ENCODE results near the gene KLHL22. TPM values are rescaled to one million over a fixed set of nuclear protein-coding genes. Genes with fewer than 3 reads are reported as not detected.

Gene KLHL22
- total and polyA plus RNA-seq, 4 donors, result 12.1 to 28.3 (median 18.8) TPM

DNA sequence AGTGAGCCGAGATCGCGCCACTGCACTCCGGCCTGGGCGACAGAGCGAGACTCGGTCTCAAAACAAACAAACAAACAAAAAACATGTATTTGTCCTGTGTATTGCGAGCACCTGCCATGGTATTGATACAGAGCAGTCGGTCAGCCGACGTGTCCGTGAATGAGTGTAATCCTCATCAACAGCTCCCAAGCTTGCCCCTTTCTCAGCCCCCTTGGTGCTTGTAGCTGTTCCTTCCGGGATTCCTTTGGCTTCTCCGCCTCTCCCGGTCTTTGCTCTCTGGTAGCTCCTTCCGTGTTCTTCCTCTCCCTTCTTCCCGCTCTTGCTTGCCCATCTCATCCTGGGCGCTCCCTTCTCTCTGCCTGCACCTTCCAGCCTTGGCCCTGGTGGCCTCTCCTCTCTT is 90.7 kb downstream of the KLHL22 start:
- WGBS, 2 donors, result 96% methylated on average over 18 of the region's 18 CpGs
- TF ChIP-seq, protein P1, sequence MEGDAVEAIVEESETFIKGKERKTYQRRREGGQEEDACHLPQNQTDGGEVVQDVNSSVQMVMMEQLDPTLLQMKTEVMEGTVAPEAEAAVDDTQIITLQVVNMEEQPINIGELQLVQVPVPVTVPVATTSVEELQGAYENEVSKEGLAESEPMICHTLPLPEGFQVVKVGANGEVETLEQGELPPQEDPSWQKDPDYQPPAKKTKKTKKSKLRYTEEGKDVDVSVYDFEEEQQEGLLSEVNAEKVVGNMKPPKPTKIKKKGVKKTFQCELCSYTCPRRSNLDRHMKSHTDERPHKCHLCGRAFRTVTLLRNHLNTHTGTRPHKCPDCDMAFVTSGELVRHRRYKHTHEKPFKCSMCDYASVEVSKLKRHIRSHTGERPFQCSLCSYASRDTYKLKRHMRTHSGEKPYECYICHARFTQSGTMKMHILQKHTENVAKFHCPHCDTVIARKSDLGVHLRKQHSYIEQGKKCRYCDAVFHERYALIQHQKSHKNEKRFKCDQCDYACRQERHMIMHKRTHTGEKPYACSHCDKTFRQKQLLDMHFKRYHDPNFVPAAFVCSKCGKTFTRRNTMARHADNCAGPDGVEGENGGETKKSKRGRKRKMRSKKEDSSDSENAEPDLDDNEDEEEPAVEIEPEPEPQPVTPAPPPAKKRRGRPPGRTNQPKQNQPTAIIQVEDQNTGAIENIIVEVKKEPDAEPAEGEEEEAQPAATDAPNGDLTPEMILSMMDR (IDR thresholded peaks at IDR 0.05; ENCODE audit: control extremely low read depth, extremely low read depth), result no peak
- Histone ChIP-seq H3K27ac (ENCODE audit: low read depth in 1 of 2, low read length in 1 of 2) (no peak overlapping the region), H3K27me3 (ENCODE audit: control insufficient read depth in 3 of 3, insufficient read depth in 3 of 3, low read length in 2 of 3) (no peaks in the 10 kb centered on the region), H3K9ac (ENCODE audit: insufficient read depth in 1 of 2, low read length in 2 of 2) (no peak overlapping the region), H3K36me3 (ENCODE audit: control insufficient read depth in 4 of 4, insufficient read depth in 4 of 4, low read length in 4 of 4) (peaks cover 0 to 37% (median 15%) of the 10 kb centered on the region in 4 donors), H3K9me3 (ENCODE audit: control insufficient read depth in 4 of 4, insufficient read depth in 3 of 4, low read length in 3 of 4) (no peaks in the 10 kb centered on the region), H3K4me1 (ENCODE audit: control insufficient read depth in 5 of 5, insufficient read depth in 5 of 5, low read length in 5 of 5) (peaks cover 0 to 3% (median 0%) of the 10 kb centered on the region in 5 donors), H3K4me3 (no peak overlapping the region)
- ATAC-seq (ENCODE audit: insufficient read depth, low FRiP score) (no peak), DNase-seq (no peak)

DNA sequence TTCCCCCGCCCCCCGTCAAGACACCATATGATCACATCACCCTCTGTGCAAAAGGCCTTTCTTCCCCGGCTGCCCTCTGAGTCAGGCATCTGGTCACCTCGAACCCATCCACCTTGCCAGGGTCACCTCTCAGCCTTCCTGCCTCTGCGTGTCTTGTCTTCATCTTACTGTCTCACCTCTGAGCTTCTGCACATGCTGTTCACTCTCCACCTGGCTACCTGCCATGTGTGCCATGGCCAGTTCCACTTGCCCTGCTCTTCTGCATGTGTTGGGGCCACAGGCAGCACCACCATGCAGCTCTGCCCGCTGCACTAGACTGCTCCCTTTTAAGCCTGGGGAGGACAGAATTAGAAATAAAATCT is 91.8 kb downstream of the KLHL22 start:
- Histone ChIP-seq H3K27ac (ENCODE audit: low read depth in 1 of 2, low read length in 1 of 2) (no peak overlapping the region), H3K27me3 (ENCODE audit: control insufficient read depth in 3 of 3, insufficient read depth in 3 of 3, low read length in 2 of 3) (no peaks in the 10 kb centered on the region), H3K4me1 (ENCODE audit: control insufficient read depth in 5 of 5, insufficient read depth in 5 of 5, low read length in 5 of 5) (peaks cover 0 to 3% (median 0%) of the 10 kb centered on the region in 5 donors), H3K4me3 (no peak overlapping the region), H3K9ac (ENCODE audit: insufficient read depth in 1 of 2, low read length in 2 of 2) (no peak overlapping the region), H3K9me3 (ENCODE audit: control insufficient read depth in 4 of 4, insufficient read depth in 3 of 4, low read length in 3 of 4) (no peaks in the 10 kb centered on the region), H3K36me3 (ENCODE audit: control insufficient read depth in 4 of 4, insufficient read depth in 4 of 4, low read length in 4 of 4) (peaks cover 0 to 37% (median 15%) of the 10 kb centered on the region in 4 donors)
- TF ChIP-seq, protein P1 (IDR thresholded peaks at IDR 0.05; ENCODE audit: control extremely low read depth, extremely low read depth), result no peak
- WGBS, 2 donors, result 96 to 98% methylated on average over 6 of the region's 6 CpGs
- DNase-seq (no peak), ATAC-seq (ENCODE audit: insufficient read depth, low FRiP score) (no peak)

DNA sequence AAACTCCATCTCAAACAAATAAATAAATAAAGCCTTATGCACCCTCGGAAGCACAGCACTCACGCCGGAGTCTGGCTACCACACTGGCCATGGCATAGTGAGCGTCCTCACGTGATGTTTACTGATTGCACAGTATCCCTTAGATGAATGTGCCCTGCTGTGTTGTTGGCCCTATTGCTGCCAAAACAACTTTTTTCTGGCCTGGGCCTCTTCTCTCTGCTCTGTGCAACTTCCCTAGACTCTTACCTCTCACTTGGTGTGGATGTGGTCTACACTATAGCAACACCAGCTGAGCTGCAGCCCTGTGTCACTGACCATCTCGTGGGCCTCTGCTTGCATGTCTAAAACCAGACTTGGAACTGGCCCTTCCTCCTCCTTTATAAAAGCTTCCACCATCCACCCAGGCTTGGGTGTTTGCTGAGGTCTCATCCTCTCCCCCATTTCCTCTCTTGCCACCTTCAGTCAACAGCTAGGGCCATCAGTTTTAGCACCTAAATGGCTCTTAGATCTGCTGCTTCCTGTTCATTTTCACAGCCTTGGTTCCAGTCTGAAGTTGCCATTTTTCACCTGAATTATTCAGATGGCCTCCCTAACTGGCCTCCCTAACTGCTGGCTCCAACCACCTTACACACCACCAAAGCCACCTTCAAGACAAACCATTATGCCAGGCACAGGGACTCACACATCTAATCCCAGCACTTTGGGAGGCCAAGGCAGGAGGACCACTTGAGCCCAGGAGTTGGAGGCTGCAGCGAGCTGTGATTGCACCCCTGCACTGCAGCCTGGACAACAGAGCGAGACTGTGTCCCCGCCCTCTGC is 92.4 kb downstream of the KLHL22 start:
- WGBS, 2 donors, result 94 to 96% methylated on average over 9 of the region's 9 CpGs
- ATAC-seq (ENCODE audit: insufficient read depth, low FRiP score) (no peak), DNase-seq (no peak)
- TF ChIP-seq, protein P1 (IDR thresholded peaks at IDR 0.05; ENCODE audit: control extremely low read depth, extremely low read depth), result no peak
- Histone ChIP-seq H3K9ac (ENCODE audit: insufficient read depth in 1 of 2, low read length in 2 of 2) (no peak overlapping the region), H3K36me3 (ENCODE audit: control insufficient read depth in 4 of 4, insufficient read depth in 4 of 4, low read length in 4 of 4) (peaks cover 0 to 37% (median 15%) of the 10 kb centered on the region in 4 donors), H3K9me3 (ENCODE audit: control insufficient read depth in 4 of 4, insufficient read depth in 3 of 4, low read length in 3 of 4) (no peaks in the 10 kb centered on the region), H3K27me3 (ENCODE audit: control insufficient read depth in 3 of 3, insufficient read depth in 3 of 3, low read length in 2 of 3) (no peaks in the 10 kb centered on the region), H3K4me1 (ENCODE audit: control insufficient read depth in 5 of 5, insufficient read depth in 5 of 5, low read length in 5 of 5) (peaks cover 0 to 3% (median 0%) of the 10 kb centered on the region in 5 donors), H3K4me3 (no peak overlapping the region), H3K27ac (ENCODE audit: low read depth in 1 of 2, low read length in 1 of 2) (no peak overlapping the region)

Measured in lung (tissue), 12 donors.